ENCODE measurements around the gene VSTM2L. TPM values are rescaled to one million over a fixed set of nuclear protein-coding genes. Genes with fewer than 3 reads are reported as not detected.

Gene VSTM2L
- total and polyA plus RNA-seq, 7 donors, result 0.05 to 2.8 (median 0.84) TPM

DNA sequence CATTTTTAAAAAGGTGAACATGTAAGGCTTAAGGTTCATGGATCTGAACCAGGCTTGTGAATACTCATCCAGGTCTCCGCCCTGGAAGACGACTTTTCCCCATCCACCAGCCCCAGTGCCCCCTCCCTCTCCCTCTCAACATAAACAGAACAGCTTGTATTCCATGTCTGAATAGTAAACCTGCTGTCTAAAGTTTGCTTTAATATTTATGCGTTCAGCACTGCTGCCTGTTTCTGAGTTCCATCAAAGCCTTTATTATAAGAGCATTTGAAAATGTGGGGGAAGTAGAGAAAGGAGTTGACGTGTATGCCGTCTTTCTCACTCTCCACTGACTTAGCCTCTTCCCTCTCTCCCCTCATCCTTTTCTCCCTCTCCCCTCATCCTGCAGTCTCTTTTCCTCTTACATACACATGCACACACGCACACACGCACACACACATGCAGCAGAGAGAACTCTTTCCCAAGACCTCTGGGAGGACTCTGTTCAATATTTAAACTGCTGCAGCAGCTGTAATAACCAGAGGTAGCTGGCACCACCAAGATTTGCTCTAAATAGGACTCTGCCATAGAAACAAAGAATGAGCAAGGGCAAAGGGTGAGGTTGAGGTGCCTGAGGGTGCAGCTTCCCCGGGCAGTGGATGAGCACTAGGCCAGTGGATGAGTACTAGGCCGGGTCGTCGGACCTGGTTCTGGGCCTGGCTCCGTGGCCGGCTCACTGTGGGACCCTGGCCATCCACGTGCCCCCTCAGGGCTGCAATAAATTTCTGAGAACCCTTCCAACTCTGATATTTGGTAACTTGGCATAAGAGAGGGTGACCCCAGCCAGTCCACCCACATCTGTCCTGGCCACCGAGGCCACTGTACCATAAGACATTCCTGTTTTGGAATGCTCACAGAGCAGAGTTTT lies 35.4 kb upstream of the VSTM2L start:
- no peak for DNase-seq
- H3K4me1 ChIP-seq, result no peaks in the 10 kb centered on the region
- 75 to 91% (median 83%) methylated on average over 15 of the region's 15 CpGs for WGBS, 3 donors
- H3K36me3 ChIP-seq (ENCODE audit: insufficient read depth in 1 of 2, low read depth in 1 of 2), result peaks cover 0 to 45% of the 10 kb centered on the region in 2 donors
- TF ChIP-seq, protein P1, sequence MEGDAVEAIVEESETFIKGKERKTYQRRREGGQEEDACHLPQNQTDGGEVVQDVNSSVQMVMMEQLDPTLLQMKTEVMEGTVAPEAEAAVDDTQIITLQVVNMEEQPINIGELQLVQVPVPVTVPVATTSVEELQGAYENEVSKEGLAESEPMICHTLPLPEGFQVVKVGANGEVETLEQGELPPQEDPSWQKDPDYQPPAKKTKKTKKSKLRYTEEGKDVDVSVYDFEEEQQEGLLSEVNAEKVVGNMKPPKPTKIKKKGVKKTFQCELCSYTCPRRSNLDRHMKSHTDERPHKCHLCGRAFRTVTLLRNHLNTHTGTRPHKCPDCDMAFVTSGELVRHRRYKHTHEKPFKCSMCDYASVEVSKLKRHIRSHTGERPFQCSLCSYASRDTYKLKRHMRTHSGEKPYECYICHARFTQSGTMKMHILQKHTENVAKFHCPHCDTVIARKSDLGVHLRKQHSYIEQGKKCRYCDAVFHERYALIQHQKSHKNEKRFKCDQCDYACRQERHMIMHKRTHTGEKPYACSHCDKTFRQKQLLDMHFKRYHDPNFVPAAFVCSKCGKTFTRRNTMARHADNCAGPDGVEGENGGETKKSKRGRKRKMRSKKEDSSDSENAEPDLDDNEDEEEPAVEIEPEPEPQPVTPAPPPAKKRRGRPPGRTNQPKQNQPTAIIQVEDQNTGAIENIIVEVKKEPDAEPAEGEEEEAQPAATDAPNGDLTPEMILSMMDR (IDR thresholded peaks at IDR 0.05), result no peak
- H3K27me3 ChIP-seq (ENCODE audit: insufficient read depth in 3 of 3, low read length in 2 of 3), result no peaks in the 10 kb centered on the region
- H3K4me3 ChIP-seq, result no peak overlapping the region
- no peak for ATAC-seq
- H3K27ac ChIP-seq, result no peak overlapping the region
- intact Hi-C loops (cut with DNase I), result no loop called here
- H3K9me3 ChIP-seq, result no peaks in the 10 kb centered on the region

- no peak for DNase-seq
- 77 to 78% (median 78%) methylated on average over 3 of the region's 3 CpGs for WGBS, 3 donors
Observed at GRCh38 chr20:37868851-37869333, 34.0 kb upstream of the VSTM2L start.

DNA sequence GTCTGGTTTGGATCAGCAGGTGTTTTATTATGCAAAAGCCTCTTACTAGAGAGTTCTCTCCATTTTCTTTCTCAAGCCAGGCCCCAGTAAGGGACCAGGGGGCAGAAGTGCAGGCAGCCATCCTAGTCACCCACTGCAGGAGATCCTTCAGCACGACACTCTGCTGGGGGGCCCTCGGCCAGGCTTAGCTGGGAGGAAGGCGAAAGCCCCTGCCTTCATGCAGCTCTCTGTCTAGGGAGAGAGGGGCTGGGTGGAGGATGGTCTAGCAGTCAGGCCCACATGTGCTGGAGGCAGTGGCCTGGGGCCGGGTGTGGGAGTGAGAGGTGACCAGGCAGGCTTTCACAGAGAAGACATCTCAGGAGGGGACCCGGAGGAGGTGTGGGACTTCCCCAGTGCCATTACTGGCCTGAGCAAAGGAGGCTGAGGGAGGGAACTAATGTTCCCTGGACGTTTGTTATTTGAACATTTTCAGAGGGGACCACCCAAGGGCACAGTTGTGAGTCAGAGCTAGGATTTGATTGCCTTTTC lies 33.5 kb upstream of the VSTM2L start:
- no peak for ATAC-seq
- H3K27ac ChIP-seq, result no peak overlapping the region
- TF ChIP-seq, protein P1 (IDR thresholded peaks at IDR 0.05), result no peak
- no peaks in the 10 kb centered on the region for H3K9me3 ChIP-seq
- intact Hi-C loops (cut with DNase I), result no loop called here
- no peaks in the 10 kb centered on the region for H3K27me3 ChIP-seq (ENCODE audit: insufficient read depth in 3 of 3, low read length in 2 of 3)
- no peak for DNase-seq
- H3K36me3 ChIP-seq (ENCODE audit: insufficient read depth in 1 of 2, low read depth in 1 of 2), result peaks cover 0 to 54% of the 10 kb centered on the region in 2 donors
- H3K4me3 ChIP-seq, result no peak overlapping the region
- no peaks in the 10 kb centered on the region for H3K4me1 ChIP-seq
- 84 to 92% (median 86%) methylated on average over 6 of the region's 6 CpGs for WGBS, 3 donors

More at GRCh38 chr20:37868851-37869333, 34.0 kb upstream of the VSTM2L start:
- intact Hi-C loops (cut with DNase I), result no loop called here
- H3K9me3 ChIP-seq, result no peaks in the 10 kb centered on the region
- TF ChIP-seq, protein P1 (IDR thresholded peaks at IDR 0.05), result no peak
- H3K4me3 ChIP-seq, result no peak overlapping the region
- no peak overlapping the region for H3K27ac ChIP-seq
- no peak for ATAC-seq
- H3K4me1 ChIP-seq, result no peaks in the 10 kb centered on the region
- H3K27me3 ChIP-seq (ENCODE audit: insufficient read depth in 3 of 3, low read length in 2 of 3), result no peaks in the 10 kb centered on the region
- H3K36me3 ChIP-seq (ENCODE audit: insufficient read depth in 1 of 2, low read depth in 1 of 2), result peaks cover 0 to 49% of the 10 kb centered on the region in 2 donors

GRCh38 chr20:37870294-37870693 lies 32.6 kb upstream of the VSTM2L start:
- TF ChIP-seq, protein P1 (IDR thresholded peaks at IDR 0.05), result no peak
- DNase-seq, result no peak
- Histone ChIP-seq H3K9me3 (no peaks in the 10 kb centered on the region), H3K4me3 (no peak overlapping the region), H3K4me1 (no peaks in the 10 kb centered on the region), H3K27me3 (ENCODE audit: insufficient read depth in 3 of 3, low read length in 2 of 3) (no peaks in the 10 kb centered on the region), H3K27ac (no peak overlapping the region), H3K36me3 (ENCODE audit: insufficient read depth in 1 of 2, low read depth in 1 of 2) (peaks cover 0 to 51% of the 10 kb centered on the region in 2 donors)
- ATAC-seq, result no peak
- intact Hi-C loops (cut with DNase I), result no loop called here
- 80 to 83% (median 81%) methylated on average over 11 of the region's 11 CpGs for WGBS, 3 donors
